ENCODE results near the gene PLXNB2.

PLXNB2 gene

DNA sequence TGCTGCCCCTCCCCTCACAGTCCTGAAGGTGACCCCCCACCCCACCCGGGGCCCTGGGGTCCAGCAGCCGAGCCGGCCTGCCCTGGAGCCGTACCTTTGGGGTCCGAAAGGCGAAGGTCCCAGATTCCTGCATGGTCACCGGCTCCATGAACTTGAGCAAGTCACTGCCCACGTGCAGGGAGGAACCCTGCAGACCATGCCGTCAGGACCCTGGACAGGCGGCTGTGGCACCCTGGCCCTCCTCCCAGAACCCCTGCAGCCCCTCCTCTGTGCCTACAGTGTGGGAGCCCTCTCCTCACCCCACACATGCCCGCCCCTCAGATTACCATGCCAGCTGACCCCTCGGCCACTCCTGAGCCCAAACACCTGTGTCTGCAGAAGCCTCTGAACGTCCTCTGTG lies 23.0 kb downstream of the PLXNB2 start:
- DNase-seq (ENCODE audit: low read depth in 1 of 2, low spot score in 1 of 2): no peak
- in situ Hi-C loops (cut with HindIII; ENCODE audit: low pct_unique_long_range_greater_than_20kb, low sequenced_read_pairs): no loop called here
- TF ChIP-seq JUND (IDR thresholded peaks at IDR 0.05; ENCODE audit: low read depth): no peak

DNA sequence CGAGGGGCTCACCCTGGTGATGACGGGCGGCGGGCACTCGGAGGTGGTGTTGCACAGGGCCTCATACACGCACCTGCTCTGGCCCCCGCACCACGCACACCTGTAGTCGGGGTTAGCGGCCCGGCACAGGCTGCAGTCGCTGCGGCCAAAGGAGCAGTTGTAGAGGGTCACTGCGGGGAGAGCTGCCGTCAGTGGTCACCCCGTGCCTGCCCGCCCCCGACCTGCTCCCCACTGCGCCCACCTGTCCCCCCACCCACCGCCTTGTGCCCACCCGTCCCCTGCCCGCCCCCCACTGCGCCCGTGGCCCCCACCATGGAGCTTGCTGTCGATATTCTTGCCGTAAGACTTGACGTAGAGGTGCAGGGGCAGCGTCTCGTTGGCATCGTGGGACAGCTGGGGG lies 23.6 kb downstream of the PLXNB2 start:
- TF ChIP-seq JUND (IDR thresholded peaks at IDR 0.05; ENCODE audit: low read depth): no peak
- no peak for DNase-seq (ENCODE audit: low read depth in 1 of 2, low spot score in 1 of 2)
- in situ Hi-C loops (cut with HindIII; ENCODE audit: low pct_unique_long_range_greater_than_20kb, low sequenced_read_pairs): no loop called here

DNA sequence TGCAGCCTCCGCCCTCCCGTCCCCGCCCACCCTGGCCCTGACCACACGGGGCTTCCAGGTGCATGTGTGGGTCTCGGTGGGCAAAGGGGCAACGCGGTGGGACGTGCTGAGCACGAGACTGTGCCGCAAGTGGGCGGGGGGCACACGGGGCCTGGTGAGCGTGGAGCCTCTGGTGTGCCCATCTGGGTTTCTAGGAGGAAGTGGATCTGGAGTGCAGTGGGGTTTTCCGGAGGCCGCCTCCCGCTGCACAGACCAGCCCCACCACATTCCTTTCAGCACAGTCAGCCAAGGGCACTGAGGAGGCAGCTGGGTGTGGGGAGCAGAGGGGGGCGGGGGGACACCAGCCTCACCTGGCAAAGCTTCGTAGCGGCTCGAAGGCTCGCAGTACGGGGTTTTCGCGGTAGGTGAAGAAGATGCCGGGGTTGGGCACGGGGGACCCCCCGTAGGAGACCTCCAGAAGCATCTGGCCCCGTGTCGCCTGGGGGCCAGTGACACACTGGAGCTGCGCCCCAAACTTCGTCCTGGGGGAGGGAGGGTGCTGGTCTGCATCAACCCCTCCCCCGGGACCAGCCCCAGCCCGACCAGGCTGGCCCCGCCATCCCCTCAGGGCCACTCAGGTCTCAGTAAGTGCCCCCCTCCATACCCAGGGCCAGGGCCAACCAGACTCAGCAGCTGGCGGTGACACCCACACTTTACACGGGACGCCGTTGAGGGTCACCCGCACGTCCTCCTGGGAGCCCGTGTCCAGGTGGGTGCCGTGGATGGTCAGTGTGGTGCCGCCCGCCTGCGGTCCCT lies 24.9 kb downstream of the PLXNB2 start:
- in situ Hi-C loops (cut with HindIII; ENCODE audit: low pct_unique_long_range_greater_than_20kb, low sequenced_read_pairs): no loop called here
- peak; percentile 88 to 96 for DNase-seq (ENCODE audit: low read depth in 1 of 2, low spot score in 1 of 2)

DNA sequence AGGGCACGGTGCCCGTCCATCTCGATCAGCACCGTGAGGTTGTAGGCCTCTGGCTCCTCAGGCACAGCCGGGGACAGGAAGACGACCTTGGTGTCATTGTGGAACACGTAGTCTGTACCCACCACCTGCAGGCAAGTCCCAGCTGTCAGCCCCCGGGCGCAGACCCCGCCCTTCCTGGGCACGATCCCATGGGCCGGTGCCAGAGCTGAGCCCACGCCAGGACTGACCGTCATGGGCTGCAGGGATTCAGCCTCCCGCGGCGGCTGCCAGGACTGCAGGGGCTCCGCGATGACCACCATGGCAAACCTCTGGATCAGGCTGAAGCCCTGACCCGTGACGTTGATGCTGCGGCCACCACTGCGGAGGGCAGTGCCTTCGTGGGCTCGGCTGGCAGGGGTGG lies 25.5 kb downstream of the PLXNB2 start:
- no peak for TF ChIP-seq JUND (IDR thresholded peaks at IDR 0.05; ENCODE audit: low read depth)
- in situ Hi-C loops (cut with HindIII; ENCODE audit: low pct_unique_long_range_greater_than_20kb, low sequenced_read_pairs): no loop called here
- DNase-seq (ENCODE audit: low read depth in 1 of 2, low spot score in 1 of 2): no peak

More for the DNA sequence above, 24.9 kb downstream of the PLXNB2 start:
- TF ChIP-seq JUND (IDR thresholded peaks at IDR 0.05; ENCODE audit: low read depth): peak; percentile 95

DNA sequence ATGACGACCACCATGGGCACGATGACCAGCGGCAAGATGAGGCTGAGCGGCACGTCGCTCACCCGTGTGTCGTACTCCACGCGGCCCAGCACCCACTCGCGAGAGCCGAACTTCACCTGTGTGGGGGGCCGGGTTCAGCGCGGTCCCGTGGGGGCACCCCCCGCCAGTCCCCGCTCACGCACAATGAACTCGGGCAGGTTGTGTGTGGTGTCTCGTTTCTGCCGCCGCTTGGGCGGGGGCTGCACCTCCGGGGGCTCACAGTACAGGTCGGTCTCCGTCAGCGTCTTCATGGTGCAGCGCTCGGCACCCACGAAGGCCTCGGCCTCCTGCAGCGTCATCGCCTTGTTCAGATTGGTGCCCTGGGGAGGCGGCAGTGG lies 26.1 kb downstream of the PLXNB2 start:
- DNase-seq (ENCODE audit: low read depth in 1 of 2, low spot score in 1 of 2): no peak
- no peak for TF ChIP-seq JUND (IDR thresholded peaks at IDR 0.05; ENCODE audit: low read depth)
- in situ Hi-C loops (cut with HindIII; ENCODE audit: low pct_unique_long_range_greater_than_20kb, low sequenced_read_pairs): no loop called here

DNA sequence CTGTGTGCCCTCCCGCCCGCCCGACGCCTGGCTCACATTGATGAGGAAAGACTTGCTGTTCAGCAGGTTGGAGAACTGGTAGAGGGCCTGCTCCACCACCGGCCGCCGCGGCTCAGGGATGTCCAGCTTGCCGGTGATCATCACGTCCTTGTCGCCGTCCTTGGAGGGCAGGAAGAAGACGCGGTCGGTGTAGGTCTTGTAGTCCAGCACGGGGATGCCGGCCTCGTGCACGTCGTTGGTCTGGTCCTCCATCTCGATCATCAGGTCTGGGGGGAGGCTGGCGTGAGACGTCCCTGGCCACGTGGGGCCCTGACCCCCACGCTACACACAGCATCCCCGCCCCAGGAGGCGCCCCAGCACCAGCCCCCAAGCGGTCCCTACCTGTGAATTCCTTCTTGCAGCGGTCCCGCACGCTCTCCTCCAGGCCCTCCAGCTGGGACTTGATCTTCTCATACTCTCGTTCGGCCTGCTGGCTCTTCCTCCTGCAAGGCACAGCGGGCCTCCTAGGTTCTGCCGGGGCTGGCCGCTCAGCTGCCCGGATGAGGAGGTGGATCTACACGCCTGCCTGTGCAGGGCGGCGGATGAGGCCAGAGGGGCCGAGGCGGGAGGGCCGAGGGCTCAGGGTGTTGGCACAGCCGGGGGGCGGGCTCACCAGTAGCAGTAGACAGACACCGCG lies 26.6 kb downstream of the PLXNB2 start:
- TF ChIP-seq JUND (IDR thresholded peaks at IDR 0.05; ENCODE audit: low read depth): no peak
- no peak for DNase-seq (ENCODE audit: low read depth in 1 of 2, low spot score in 1 of 2)
- in situ Hi-C loops (cut with HindIII; ENCODE audit: low pct_unique_long_range_greater_than_20kb, low sequenced_read_pairs): no loop called here

DNA sequence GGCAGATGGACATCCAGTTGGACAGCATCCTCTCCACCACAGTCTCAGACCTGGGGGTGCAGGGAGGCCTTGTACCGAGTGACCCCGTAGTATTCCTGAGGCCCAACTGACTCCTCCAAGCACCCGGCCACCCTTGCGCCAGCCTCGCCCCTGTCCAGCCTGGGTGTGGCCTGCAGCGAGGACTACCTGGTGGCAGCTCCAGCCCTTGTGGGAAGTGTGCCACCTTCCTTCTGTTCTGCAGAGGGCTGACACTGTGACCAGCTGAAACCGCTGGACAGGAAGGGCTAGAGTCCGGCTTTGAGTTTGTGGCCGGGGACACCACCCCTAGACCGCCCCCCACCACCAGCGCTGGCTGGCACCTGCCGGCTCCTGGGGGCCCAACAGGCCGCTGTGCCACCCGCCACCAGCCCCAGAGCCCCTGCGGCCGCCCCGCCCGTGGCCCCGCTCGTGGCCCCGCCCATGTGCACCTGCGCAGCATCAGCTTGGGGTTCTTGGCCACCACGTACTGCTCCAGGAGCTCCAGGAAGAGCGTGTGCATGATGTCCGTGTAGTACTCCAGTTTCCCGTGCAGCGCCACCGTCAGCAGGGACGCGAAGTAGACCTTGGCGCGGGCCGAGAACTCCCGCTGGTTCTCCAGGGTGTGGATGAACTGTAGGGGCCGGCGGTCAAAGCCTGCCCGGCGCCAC lies 27.3 kb downstream of the PLXNB2 start:
- TF ChIP-seq JUND (IDR thresholded peaks at IDR 0.05; ENCODE audit: low read depth): no peak
- in situ Hi-C loops (cut with HindIII; ENCODE audit: low pct_unique_long_range_greater_than_20kb, low sequenced_read_pairs): no loop called here
- no peak for DNase-seq (ENCODE audit: low read depth in 1 of 2, low spot score in 1 of 2)

DNA sequence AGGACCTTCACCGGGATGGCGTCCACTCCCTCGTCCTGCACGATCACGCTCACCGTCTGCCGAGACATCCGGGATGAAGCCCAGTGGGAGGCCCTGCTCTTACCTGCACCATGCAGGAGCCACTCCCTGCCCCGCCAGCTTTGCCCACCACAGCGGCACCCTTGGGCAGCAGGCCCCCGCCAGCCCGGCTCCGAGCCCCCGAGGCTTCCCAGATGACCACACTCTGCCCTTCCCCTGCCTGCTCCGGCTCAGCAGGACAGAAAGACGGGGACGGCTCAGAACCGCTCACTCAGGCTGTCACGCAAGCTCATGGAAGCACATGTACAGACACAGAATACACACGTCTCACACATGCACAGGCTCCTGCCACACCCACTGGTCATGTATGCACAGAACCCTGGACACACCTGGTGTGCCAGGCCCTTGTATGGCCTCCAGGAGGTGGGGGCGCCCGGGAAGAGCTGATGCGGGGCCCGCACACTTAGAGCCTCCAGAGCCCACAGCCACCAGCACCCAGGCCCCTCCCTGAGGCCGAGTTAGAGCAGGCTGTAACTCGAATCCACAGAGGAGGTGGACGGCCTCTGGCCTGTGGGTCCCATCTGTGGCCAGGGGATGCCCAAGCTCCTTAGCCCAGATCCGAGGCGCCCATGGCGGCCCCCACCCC lies 28.4 kb downstream of the PLXNB2 start:
- no peak for TF ChIP-seq JUND (IDR thresholded peaks at IDR 0.05; ENCODE audit: low read depth)
- no peak for DNase-seq (ENCODE audit: low read depth in 1 of 2, low spot score in 1 of 2)
- in situ Hi-C loops (cut with HindIII; ENCODE audit: low pct_unique_long_range_greater_than_20kb, low sequenced_read_pairs): no loop called here

- DNase-seq (ENCODE audit: low read depth in 1 of 2, low spot score in 1 of 2): no peak
- in situ Hi-C loops (cut with HindIII; ENCODE audit: low pct_unique_long_range_greater_than_20kb, low sequenced_read_pairs): no loop called here
- TF ChIP-seq JUND (IDR thresholded peaks at IDR 0.05; ENCODE audit: low read depth): no peak
Measured at GRCh38 chr22:50278461-50278860, 29.0 kb downstream of the PLXNB2 start.

DNA sequence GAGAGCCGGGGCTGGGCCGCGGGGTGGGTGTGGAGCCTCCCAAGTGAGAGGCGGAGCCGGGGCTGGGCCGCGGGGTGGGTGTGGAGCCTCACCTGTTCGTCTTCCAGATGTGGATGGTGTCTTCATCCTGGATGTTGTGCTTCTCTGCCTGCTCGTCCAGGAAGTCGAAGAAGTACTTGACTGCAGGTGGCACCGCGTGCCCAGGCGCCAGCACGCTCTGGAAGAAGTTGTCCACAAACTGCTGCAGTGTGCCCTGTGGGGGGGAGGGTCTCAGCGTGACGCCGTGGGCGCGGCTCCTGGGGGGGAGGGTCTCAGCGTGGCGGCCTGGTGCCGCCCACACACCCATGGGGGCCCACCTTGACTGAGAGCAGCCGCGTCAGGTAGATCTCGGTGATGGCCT lies 29.7 kb downstream of the PLXNB2 start:
- in situ Hi-C loops (cut with HindIII; ENCODE audit: low pct_unique_long_range_greater_than_20kb, low sequenced_read_pairs): no loop called here
- TF ChIP-seq JUND (IDR thresholded peaks at IDR 0.05; ENCODE audit: low read depth): no peak
- no peak for DNase-seq (ENCODE audit: low read depth in 1 of 2, low spot score in 1 of 2)

DNA sequence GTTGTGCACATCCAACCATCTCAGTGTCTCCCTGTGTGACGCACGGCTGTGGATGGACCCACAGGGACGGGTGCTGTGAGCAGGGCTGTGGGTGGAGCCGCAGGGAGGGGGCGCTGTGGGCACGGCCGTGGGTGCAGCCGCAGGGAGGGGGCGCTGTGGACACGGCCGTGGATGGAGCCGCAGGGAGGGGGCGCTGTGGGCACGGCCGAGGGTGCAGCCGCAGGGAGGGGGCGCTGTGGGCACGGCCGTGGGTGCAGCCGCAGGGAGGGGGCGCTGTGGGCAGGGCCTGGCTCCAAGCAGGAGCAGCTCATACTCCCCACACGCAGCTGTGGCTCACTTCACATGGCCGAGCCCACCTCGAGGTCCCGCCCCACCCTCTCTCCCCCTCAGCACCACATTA lies 31.3 kb downstream of the PLXNB2 start:
- in situ Hi-C loops (cut with HindIII; ENCODE audit: low pct_unique_long_range_greater_than_20kb, low sequenced_read_pairs): no loop called here
- TF ChIP-seq JUND (IDR thresholded peaks at IDR 0.05; ENCODE audit: low read depth): no peak
- peak in 1 of 2 experiments; percentile 78 for DNase-seq (ENCODE audit: low read depth in 1 of 2, low spot score in 1 of 2)

DNA sequence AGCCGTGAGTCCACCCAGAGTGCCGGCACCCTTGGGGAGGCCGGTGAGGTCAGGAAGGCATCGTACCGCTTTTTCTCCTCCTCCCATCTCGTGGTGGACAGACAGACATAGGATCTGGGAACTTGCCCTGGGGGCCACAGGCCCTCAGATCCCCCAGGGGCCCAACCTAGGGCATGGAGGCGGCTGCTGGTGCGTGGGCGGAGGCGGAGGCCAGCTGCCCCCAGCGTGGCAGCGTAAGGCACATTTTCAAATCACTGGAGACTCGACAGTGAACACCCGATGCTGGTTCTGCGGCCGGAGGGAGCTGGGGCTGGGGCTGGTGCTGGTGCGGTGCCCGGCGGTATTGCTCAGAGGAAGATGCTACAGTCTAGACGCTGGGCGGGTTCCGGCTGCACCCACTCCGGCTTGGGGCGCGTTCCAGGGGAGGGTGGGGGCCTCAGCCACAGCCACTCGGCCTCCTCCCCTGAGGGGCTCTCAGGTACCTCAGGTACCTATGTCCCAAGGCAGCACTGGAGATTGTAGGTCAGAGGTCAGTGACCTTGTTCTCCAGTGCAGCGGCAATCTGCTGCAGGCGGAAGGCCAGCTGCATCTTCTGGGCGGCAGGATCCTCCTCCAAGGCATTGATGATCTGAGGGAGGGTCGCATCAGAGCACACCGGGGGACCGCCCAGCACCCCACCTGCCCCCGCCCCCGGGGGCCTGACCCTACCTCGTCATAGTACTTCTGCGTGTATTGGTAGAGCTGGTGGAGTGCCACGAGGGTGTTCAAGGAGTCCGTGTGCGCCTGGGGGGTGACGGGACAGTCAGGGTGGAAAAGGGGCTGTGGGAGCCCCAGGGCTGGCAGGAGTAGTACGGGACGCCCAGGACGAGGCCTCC lies 32.0 kb downstream of the PLXNB2 start:
- DNase-seq (ENCODE audit: low read depth in 1 of 2, low spot score in 1 of 2): no peak
- TF ChIP-seq JUND (IDR thresholded peaks at IDR 0.05; ENCODE audit: low read depth): no peak
- in situ Hi-C loops (cut with HindIII; ENCODE audit: low pct_unique_long_range_greater_than_20kb, low sequenced_read_pairs): no loop called here

Measured in T47D (cell line).